Panc1 (cell line): ENCODE results near the gene KLK13. TPM values are rescaled to one million over a fixed set of nuclear protein-coding genes. Genes with fewer than 3 reads are reported as not detected.

Experiments used
- ATAC-seq: fragments of 200-7000 bp; cut with Tn5 transposase; 2 replicates; pipeline ENCODE4 v1.9.1; 2020; ENCODE audit warnings: mild to moderate bottlenecking, moderate library complexity
- BruUV-seq: library from RNA; stranded (reverse); fragments of 400-500 nt; replicated peaks from 2 replicates; lab custom pipeline; 2021; lab: Mats Ljungman, UMichigan
- CTCF ChIA-PET: fragments of 300-600 bp; sonication (Branson Sonifier 250); formaldehyde crosslinking; loops from one replicate; lab custom pipeline; 2022; ENCODE audit warnings: antibody characterized with exemption; lab: Charles Lee
- POLR2A ChIA-PET: fragments of 300-600 bp; sonication (Branson Sonifier 250); formaldehyde crosslinking; loops from one replicate; lab custom pipeline; 2022; ENCODE audit warnings: antibody characterized with exemption; lab: Charles Lee
- DNase-seq: peaks from one replicate; pipeline ENCODE4 v3.0.0-alpha.2; 2010; ENCODE audit warnings: low read depth, low spot score
- H3K27ac ChIP-seq: 2 replicates; pipeline ENCODE4 v1.5.1; 2011; ENCODE audit warnings: mild to moderate bottlenecking, low read length, inconsistent platforms
- H3K27me3 ChIP-seq: fragments of 200-500 bp; sonication (Bioruptor generic); 2 replicates; pipeline ENCODE4 v1.6.0; 2014; ENCODE audit warnings: low read length, inconsistent platforms; ENCODE audit not compliant: control insufficient read depth, insufficient read depth
- H3K36me3 ChIP-seq: fragments of 200-500 bp; sonication (Bioruptor generic); 2 replicates; pipeline ENCODE4 v1.5.1; 2014; ENCODE audit warnings: inconsistent platforms, mild to moderate bottlenecking, low read length, moderate library complexity; ENCODE audit not compliant: control insufficient read depth, insufficient read depth
- H3K4me1 ChIP-seq: 2 replicates; pipeline ENCODE4 v1.5.1; 2011; ENCODE audit warnings: inconsistent platforms, mild to moderate bottlenecking, low read length, moderate library complexity; ENCODE audit not compliant: control insufficient read depth, insufficient read depth
- H3K4me3 ChIP-seq, 2 experiments: 2 replicates each; pipeline ENCODE4 v1.5.1; 2011 to 2012; ENCODE audit warnings: low read depth in 2 of 2, low read length in 2 of 2, mild to moderate bottlenecking in 2 of 2, inconsistent platforms in 1 of 2, moderate library complexity in 1 of 2
- H3K9me3 ChIP-seq: fragments of 200-500 bp; sonication (Bioruptor generic); 2 replicates; pipeline ENCODE4 v1.5.1; 2014; ENCODE audit warnings: low read depth, mild to moderate bottlenecking, inconsistent platforms, low read length, moderate library complexity; ENCODE audit not compliant: control insufficient read depth, insufficient read depth
- POLR2AphosphoS5 ChIP-seq: IDR thresholded peaks from 2 replicates; pipeline ENCODE4 v1.6.1; 2012; ENCODE audit warnings: mild to moderate bottlenecking, low read depth, low read length, moderate library complexity
- SIN3A ChIP-seq: IDR thresholded peaks from 2 replicates; pipeline ENCODE4 v1.6.1; 2012; ENCODE audit warnings: low read depth, mild to moderate bottlenecking, low read length, moderate library complexity, borderline replicate concordance; ENCODE audit not compliant: insufficient read depth
- TCF7L2 ChIP-seq: IDR thresholded peaks from 2 replicates; pipeline ENCODE4 v1.6.1; 2011; ENCODE audit warnings: mild to moderate bottlenecking, low read depth, low read length, inconsistent platforms
- in situ Hi-C: cut with HindIII; loops from 2 replicates; pipeline ENCODE4 v1.10.0; 2016; ENCODE audit warnings: low sequenced_read_pairs, low pct_unique_long_range_greater_than_20kb
- intact Hi-C: fragments of 100-400 bp; cut with micrococcal nuclease; formaldehyde crosslinking; loops from one replicate; pipeline ENCODE4 v1.10.0; 2022; ENCODE audit not compliant: unreplicated experiment
- total RNA-seq: library from RNA; stranded (reverse); gene quantifications from one replicate; pipeline ENCODE4 v1.2.1, GENCODE V29; 2021; ENCODE audit not compliant: unreplicated experiment
- TF ChIP-seq, protein P1 (sequence below), 2 experiments: IDR thresholded peaks; 2 replicates each; pipeline ENCODE4 v1.6.1; 2011 to 2012; ENCODE audit warnings: low read depth in 2 of 2, control low read depth in 1 of 2, low read length in 1 of 2, mild to moderate bottlenecking in 1 of 2, moderate library complexity in 1 of 2; ENCODE audit not compliant: insufficient read depth in 1 of 2
- TF ChIP-seq, protein P2 (sequence below): fragments of 450-650 bp; IDR thresholded peaks from 2 replicates; pipeline ENCODE4 v1.5.1; 2017; ENCODE audit warnings: mild to moderate bottlenecking

KLK13 gene
- total RNA-seq, 1 experiment from 2014 or later, result not detected

DNA sequence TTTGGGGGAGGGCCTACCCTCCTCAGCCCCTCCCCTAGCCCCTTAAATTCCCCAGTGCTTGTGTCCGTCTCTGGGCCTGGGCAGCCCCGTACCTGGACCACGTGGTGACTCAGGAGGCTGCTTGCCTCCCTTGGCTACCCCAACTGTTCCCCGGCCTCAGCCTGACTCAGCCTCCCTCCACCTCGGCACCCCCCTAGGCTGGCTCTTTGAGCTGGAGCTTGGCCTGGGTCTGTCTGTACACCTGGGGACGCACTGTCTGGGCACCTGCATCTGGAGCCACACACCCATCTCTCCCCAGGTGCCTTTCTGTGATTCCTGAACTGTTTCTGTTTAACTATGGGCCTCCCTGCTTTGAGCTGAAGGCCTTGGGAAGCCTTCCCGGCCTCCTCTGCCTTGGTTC lies 19.6 kb upstream of the KLK13 start:
- in situ Hi-C loops, result no loop called here
- H3K4me3 ChIP-seq, result no peak overlapping the region
- POLR2A ChIA-PET, result no interaction called here
- H3K27me3 ChIP-seq, result no peaks in the 10 kb centered on the region
- CTCF ChIA-PET, result interaction anchor here (0.6 kb wide), 1 partner anchor 253 kb away, joined by 6 read pairs; no protein-coding TSS in a partner anchor
- ATAC-seq (no peak), DNase-seq (no peak)
- H3K4me1 ChIP-seq, result no peaks in the 10 kb centered on the region
- no peak overlapping the region for H3K27ac ChIP-seq
- H3K36me3 ChIP-seq, result no peaks in the 10 kb centered on the region
- no peaks in the 10 kb centered on the region for H3K9me3 ChIP-seq
- TF ChIP-seq, protein P1, sequence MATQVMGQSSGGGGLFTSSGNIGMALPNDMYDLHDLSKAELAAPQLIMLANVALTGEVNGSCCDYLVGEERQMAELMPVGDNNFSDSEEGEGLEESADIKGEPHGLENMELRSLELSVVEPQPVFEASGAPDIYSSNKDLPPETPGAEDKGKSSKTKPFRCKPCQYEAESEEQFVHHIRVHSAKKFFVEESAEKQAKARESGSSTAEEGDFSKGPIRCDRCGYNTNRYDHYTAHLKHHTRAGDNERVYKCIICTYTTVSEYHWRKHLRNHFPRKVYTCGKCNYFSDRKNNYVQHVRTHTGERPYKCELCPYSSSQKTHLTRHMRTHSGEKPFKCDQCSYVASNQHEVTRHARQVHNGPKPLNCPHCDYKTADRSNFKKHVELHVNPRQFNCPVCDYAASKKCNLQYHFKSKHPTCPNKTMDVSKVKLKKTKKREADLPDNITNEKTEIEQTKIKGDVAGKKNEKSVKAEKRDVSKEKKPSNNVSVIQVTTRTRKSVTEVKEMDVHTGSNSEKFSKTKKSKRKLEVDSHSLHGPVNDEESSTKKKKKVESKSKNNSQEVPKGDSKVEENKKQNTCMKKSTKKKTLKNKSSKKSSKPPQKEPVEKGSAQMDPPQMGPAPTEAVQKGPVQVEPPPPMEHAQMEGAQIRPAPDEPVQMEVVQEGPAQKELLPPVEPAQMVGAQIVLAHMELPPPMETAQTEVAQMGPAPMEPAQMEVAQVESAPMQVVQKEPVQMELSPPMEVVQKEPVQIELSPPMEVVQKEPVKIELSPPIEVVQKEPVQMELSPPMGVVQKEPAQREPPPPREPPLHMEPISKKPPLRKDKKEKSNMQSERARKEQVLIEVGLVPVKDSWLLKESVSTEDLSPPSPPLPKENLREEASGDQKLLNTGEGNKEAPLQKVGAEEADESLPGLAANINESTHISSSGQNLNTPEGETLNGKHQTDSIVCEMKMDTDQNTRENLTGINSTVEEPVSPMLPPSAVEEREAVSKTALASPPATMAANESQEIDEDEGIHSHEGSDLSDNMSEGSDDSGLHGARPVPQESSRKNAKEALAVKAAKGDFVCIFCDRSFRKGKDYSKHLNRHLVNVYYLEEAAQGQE (IDR thresholded peaks at IDR 0.05; ENCODE audit: insufficient read depth in 1 of 2, low read depth in 2 of 2, low read length in 1 of 2), result no peak
- no peak for TF ChIP-seq SIN3A
- no peak for TF ChIP-seq TCF7L2
- TF ChIP-seq, protein P2, sequence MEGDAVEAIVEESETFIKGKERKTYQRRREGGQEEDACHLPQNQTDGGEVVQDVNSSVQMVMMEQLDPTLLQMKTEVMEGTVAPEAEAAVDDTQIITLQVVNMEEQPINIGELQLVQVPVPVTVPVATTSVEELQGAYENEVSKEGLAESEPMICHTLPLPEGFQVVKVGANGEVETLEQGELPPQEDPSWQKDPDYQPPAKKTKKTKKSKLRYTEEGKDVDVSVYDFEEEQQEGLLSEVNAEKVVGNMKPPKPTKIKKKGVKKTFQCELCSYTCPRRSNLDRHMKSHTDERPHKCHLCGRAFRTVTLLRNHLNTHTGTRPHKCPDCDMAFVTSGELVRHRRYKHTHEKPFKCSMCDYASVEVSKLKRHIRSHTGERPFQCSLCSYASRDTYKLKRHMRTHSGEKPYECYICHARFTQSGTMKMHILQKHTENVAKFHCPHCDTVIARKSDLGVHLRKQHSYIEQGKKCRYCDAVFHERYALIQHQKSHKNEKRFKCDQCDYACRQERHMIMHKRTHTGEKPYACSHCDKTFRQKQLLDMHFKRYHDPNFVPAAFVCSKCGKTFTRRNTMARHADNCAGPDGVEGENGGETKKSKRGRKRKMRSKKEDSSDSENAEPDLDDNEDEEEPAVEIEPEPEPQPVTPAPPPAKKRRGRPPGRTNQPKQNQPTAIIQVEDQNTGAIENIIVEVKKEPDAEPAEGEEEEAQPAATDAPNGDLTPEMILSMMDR, result no peak
- TF ChIP-seq POLR2AphosphoS5, result no peak
- intact Hi-C loops, result no loop called here
- no TSS peak for BruUV-seq

DNA sequence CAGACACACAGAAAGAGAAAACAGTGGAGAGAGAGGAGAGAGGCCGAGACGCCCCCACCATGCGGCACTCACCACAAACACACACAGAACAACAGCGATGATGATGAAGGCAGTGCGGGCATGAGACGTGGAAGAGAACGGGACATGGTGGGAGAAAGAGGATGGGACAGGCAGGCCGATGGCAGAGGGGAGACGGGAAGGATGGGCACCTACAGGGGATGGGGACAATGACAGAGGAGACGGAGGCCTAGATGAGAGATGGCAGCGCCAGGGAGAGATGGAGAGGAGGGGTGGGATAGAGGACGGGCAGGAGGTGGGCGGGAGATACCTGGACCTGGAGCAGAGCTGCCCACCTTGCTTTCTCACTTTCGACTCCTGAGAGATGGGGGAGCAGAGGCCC lies 18.9 kb upstream of the KLK13 start:
- in situ Hi-C loops, result no loop called here
- Histone ChIP-seq H3K27ac (no peak overlapping the region), H3K36me3 (no peaks in the 10 kb centered on the region), H3K27me3 (no peaks in the 10 kb centered on the region), H3K4me1 (no peaks in the 10 kb centered on the region), H3K4me3 (no peak overlapping the region), H3K9me3 (no peaks in the 10 kb centered on the region)
- ChIA-PET CTCF (no interaction called here), POLR2A (no interaction called here)
- ATAC-seq, result no peak
- intact Hi-C loops, result no loop called here
- no TSS peak for BruUV-seq
- no peak for DNase-seq
- TF ChIP-seq SIN3A, result no peak
- no peak for TF ChIP-seq TCF7L2
- TF ChIP-seq, protein P2, result no peak
- TF ChIP-seq POLR2AphosphoS5, result no peak
- TF ChIP-seq, protein P1 (IDR thresholded peaks at IDR 0.05; ENCODE audit: insufficient read depth in 1 of 2, low read depth in 2 of 2, low read length in 1 of 2), result no peak
